GM12873 (cell line): ENCODE measurements around the gene FRAS1.

Experiments
- TF ChIP-seq, protein P1 (sequence below): IDR thresholded peaks from 2 replicates; pipeline ENCODE4 v1.5.1; 2012; ENCODE audit warnings: low read depth, mild to moderate bottlenecking, moderate library complexity, low read length, control low read depth; ENCODE audit not compliant: insufficient read depth; ENCODE audit errors: missing control alignments

The FRAS1 gene

GRCh38 chr4:78459327-78459726 is 402.2 kb downstream of the FRAS1 start:
- TF ChIP-seq, protein P1, sequence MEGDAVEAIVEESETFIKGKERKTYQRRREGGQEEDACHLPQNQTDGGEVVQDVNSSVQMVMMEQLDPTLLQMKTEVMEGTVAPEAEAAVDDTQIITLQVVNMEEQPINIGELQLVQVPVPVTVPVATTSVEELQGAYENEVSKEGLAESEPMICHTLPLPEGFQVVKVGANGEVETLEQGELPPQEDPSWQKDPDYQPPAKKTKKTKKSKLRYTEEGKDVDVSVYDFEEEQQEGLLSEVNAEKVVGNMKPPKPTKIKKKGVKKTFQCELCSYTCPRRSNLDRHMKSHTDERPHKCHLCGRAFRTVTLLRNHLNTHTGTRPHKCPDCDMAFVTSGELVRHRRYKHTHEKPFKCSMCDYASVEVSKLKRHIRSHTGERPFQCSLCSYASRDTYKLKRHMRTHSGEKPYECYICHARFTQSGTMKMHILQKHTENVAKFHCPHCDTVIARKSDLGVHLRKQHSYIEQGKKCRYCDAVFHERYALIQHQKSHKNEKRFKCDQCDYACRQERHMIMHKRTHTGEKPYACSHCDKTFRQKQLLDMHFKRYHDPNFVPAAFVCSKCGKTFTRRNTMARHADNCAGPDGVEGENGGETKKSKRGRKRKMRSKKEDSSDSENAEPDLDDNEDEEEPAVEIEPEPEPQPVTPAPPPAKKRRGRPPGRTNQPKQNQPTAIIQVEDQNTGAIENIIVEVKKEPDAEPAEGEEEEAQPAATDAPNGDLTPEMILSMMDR, result no peak

DNA sequence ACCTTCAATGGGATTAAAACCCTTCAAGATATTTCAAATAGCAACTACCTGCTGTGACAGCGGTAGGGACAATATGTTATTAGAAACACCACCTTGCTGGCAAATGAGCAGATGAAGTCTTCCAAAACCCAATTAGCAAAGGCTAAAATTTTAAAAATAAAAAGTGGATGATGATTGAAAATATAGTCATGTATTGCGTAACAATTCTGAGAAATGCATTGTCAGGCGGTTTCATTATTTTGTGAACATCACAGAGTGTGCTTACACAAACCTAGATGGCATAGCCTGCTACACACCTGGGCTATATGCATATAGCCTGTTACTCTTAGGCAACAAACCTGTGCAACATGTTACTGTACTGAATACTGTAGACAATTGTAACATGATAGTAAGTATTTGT is 403.2 kb downstream of the FRAS1 start:
- TF ChIP-seq, protein P1, result no peak

DNA sequence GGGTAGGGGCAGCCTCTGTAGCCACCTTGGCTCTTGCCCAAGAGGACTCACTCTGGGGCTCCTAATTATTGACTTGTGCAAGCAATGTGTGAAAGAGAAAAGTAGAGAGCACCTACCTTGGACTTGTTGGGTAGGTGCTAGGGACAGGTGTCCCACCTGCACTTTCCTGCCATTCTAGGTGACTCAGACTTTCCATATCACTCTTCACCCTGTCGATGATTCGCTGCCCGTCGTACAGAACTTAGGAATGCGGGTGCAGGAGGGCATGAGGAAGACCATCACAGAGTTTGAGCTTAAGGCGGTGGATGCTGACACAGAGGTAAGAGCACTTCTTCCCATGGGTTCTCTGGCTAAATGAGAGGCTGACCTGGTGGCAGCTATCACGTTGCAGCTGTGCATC is 407.1 kb downstream of the FRAS1 start:
- TF ChIP-seq, protein P1, result no peak

GRCh38 chr4:78468272-78468671 is 411.1 kb downstream of the FRAS1 start:
- TF ChIP-seq, protein P1, result no peak

DNA sequence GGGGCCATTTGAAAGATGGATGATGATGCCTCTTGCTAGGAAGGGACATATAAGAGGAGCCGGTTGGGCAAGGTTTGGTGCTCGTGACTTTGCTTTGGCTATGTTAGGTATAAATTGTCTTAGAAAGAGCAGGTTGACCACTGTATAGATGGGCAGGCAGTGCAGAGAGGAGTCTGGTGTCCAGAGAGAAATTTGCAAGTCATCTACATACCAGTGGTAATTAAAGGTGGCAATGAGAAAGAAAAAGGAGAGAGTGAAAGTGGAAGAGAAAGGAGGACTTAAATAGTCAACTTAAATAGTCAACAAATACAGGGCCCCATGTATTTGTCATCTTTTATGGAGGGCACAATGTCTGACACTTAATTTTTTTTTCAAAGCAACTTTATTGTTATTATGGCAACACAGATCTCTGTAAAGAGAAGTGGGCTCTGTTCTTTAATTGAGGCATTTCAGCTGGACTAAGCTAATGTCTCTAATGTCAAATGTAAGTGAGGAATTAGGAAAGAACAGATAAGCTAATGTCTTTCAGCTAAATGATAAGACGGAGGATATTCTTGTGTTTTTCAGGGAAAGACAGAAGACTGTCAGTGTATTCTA is 419.1 kb downstream of the FRAS1 start:
- TF ChIP-seq, protein P1, result no peak

DNA sequence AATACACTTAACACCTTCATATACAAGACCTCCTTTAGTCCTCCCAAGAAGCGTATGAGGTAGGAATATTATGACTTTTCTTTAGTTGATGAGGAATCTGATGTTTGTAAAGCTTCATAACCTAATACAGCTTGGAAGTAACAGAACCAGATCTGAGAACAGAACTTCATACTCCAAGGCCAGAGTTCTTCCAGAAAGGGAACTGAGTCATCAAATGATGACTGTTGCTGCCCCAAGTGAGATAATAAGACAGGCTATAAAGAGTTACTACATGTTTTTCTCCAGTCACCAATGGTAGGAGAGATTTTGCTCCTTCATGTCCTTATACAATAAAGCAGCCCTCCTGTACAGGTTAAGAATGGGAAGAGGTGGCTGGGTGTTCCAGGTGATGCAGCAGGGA is 420.2 kb downstream of the FRAS1 start:
- TF ChIP-seq, protein P1, result no peak

- TF ChIP-seq, protein P1, result no peak
Observed at GRCh38 chr4:78478523-78478922, 421.4 kb downstream of the FRAS1 start.
